GM06990 (cell line): ENCODE results near the gene ARHGAP40.

Experiments
- DNase-seq: peaks from one replicate; pipeline ENCODE4 v3.0.0-alpha.2; 2011; ENCODE audit not compliant: insufficient read length; ENCODE audit errors: extremely low read depth
- H3K27me3 ChIP-seq: replicated peaks from 2 replicates; pipeline ENCODE4 v1.6.0; 2011; ENCODE audit warnings: low read length; ENCODE audit not compliant: control insufficient read depth, insufficient read depth
- H3K36me3 ChIP-seq: 2 replicates; pipeline ENCODE4 v1.5.1; 2011; ENCODE audit warnings: low read length; ENCODE audit not compliant: control insufficient read depth, insufficient read depth
- H3K4me3 ChIP-seq: replicated peaks from 2 replicates; pipeline ENCODE4 v1.5.1; 2011; ENCODE audit warnings: low read depth, mild to moderate bottlenecking, control low read depth, low read length
- CTCF ChIP-seq: IDR thresholded peaks from 2 replicates; pipeline ENCODE4 v1.5.1; 2011; ENCODE audit warnings: low read length, control low read depth, mild to moderate bottlenecking, inconsistent platforms; ENCODE audit not compliant: insufficient read depth, poor library complexity, severe bottlenecking

Gene ARHGAP40

GRCh38 chr20:38651154-38651553, 49.5 kb downstream of the ARHGAP40 start:
- TF ChIP-seq CTCF = no peak
- H3K36me3 ChIP-seq = no peaks in the 10 kb centered on the region
- H3K27me3 ChIP-seq = no peaks in the 10 kb centered on the region; the same call in none of the 2 replicates
- H3K4me3 ChIP-seq = no peak overlapping the region
- no peak for DNase-seq

- H3K27me3 ChIP-seq = no peaks in the 10 kb centered on the region; the same call in none of the 2 replicates
- H3K36me3 ChIP-seq = no peaks in the 10 kb centered on the region
- no peak overlapping the region for H3K4me3 ChIP-seq
- no peak for TF ChIP-seq CTCF
- DNase-seq = no peak
These were observed 50.0 kb downstream of the ARHGAP40 start for GRCh38 chr20:38651562-38651961.

- no peak for TF ChIP-seq CTCF
- DNase-seq = no peak
These were observed 51.4 kb downstream of the ARHGAP40 start for GRCh38 chr20:38652995-38653394.

GRCh38 chr20:38657390-38657789, 55.8 kb downstream of the ARHGAP40 start:
- Histone ChIP-seq H3K27me3 (no peaks in the 10 kb centered on the region; the same call in none of the 2 replicates), H3K36me3 (no peaks in the 10 kb centered on the region), H3K4me3 (no peak overlapping the region)
- TF ChIP-seq CTCF = no peak
- no peak for DNase-seq

More at GRCh38 chr20:38652995-38653394, 51.4 kb downstream of the ARHGAP40 start:
- Histone ChIP-seq H3K36me3 (no peaks in the 10 kb centered on the region), H3K4me3 (no peak overlapping the region), H3K27me3 (no peaks in the 10 kb centered on the region; the same call in none of the 2 replicates)

GRCh38 chr20:38658879-38659596, 57.4 kb downstream of the ARHGAP40 start:
- TF ChIP-seq CTCF = peak; percentile 76
- Histone ChIP-seq H3K36me3 (no peaks in the 10 kb centered on the region), H3K27me3 (no peaks in the 10 kb centered on the region; the same call in none of the 2 replicates), H3K4me3 (no peak overlapping the region)
- no peak for DNase-seq
